HFFc6 (cell line): ENCODE measurements around the gene PALM. TPM values are rescaled to one million over a fixed set of nuclear protein-coding genes. Genes with fewer than 3 reads are reported as not detected.

Source experiments
- DNase-seq: peaks from one replicate; pipeline ENCODE4 v3.0.0-alpha.2; 2018
- H3K27ac Mint-ChIP-seq: 2 replicates; pipeline ENCODE4 v1.8.0; 2020; ENCODE audit warnings: mild to moderate bottlenecking, mixed read lengths
- H3K27me3 Mint-ChIP-seq: 2 replicates; pipeline ENCODE4 v1.8.0; 2021; ENCODE audit warnings: mild to moderate bottlenecking, moderate library complexity, mixed read lengths; ENCODE audit not compliant: insufficient read depth
- H3K36me3 Mint-ChIP-seq: 2 replicates; pipeline ENCODE4 v1.8.0; 2021; ENCODE audit warnings: low read depth, mixed read lengths
- H3K4me1 Mint-ChIP-seq: 2 replicates; pipeline ENCODE4 v1.8.0; 2020; ENCODE audit warnings: low read depth, mixed read lengths
- H3K4me3 Mint-ChIP-seq: 2 replicates; pipeline ENCODE4 v1.8.0; 2020; ENCODE audit warnings: mild to moderate bottlenecking, moderate library complexity, mixed read lengths
- H3K9me3 Mint-ChIP-seq: 2 replicates; pipeline ENCODE4 v1.8.0; 2020; ENCODE audit warnings: mild to moderate bottlenecking, mixed read lengths
- CTCF ChIP-seq: fragments of 200-600 bp; sonication (generic); IDR thresholded peaks from 2 replicates; pipeline ENCODE4 v1.5.0; 2021; ENCODE audit warnings: antibody characterized with exemption, mild to moderate bottlenecking
- total RNA-seq, 6 experiments: library from RNA; stranded (reverse); fragmentation: NEBNext Ultra II Directional; extraction: Animal tissue kit (Norgen Biotek cat#: 25700); gene quantifications; 2 replicates in 1 of 6; 3 replicates in 5 of 6; pipeline ENCODE4 v1.2.3, GENCODE V29; 2021

Gene PALM
- total RNA-seq, 6 experiments from 2014 or later: 0.14 to 0.15 TPM; not detected in 4

- no peak overlapping the region for H3K27ac Mint-ChIP-seq
- DNase-seq: peak; percentile 56
- peaks cover 6% of the 10 kb centered on the region for H3K4me1 Mint-ChIP-seq
- no peaks in the 10 kb centered on the region for H3K27me3 Mint-ChIP-seq
- no peaks in the 10 kb centered on the region for H3K9me3 Mint-ChIP-seq
- H3K36me3 Mint-ChIP-seq: no peaks in the 10 kb centered on the region
- no peak overlapping the region for H3K4me3 Mint-ChIP-seq
- peak; percentile 78 for TF ChIP-seq CTCF
Observed at GRCh38 chr19:771332-771785, 62.6 kb downstream of the PALM start.

- no peak for DNase-seq
Observed at GRCh38 chr19:772063-772462, 63.3 kb downstream of the PALM start.

GRCh38 chr19:772730-773436 lies 64.1 kb downstream of the PALM start:
- no peaks in the 10 kb centered on the region for H3K9me3 Mint-ChIP-seq
- peaks cover 6% of the 10 kb centered on the region for H3K4me1 Mint-ChIP-seq
- no peak for DNase-seq
- H3K27me3 Mint-ChIP-seq: 0 out of 2 replicates have a peak, but pooled peaks cover 3% of the 10 kb centered on the region
- no peak overlapping the region for H3K27ac Mint-ChIP-seq
- H3K4me3 Mint-ChIP-seq: no peak overlapping the region
- TF ChIP-seq CTCF: no peak
- H3K36me3 Mint-ChIP-seq: no peaks in the 10 kb centered on the region

More at GRCh38 chr19:772063-772462, 63.3 kb downstream of the PALM start:
- Mint-ChIP-seq H3K27ac (no peak overlapping the region), H3K4me3 (no peak overlapping the region), H3K4me1 (peaks cover 6% of the 10 kb centered on the region), H3K9me3 (no peaks in the 10 kb centered on the region), H3K27me3 (0 out of 2 replicates have a peak, but pooled peaks cover 3% of the 10 kb centered on the region), H3K36me3 (no peaks in the 10 kb centered on the region)
- TF ChIP-seq CTCF: no peak

- H3K27me3 Mint-ChIP-seq: peaks cover 5% of the 10 kb centered on the region; the same call in 1 of the 2 replicates
- TF ChIP-seq CTCF: no peak
- H3K4me3 Mint-ChIP-seq: no peak overlapping the region
- H3K9me3 Mint-ChIP-seq: no peaks in the 10 kb centered on the region
- H3K4me1 Mint-ChIP-seq: peaks cover 8% of the 10 kb centered on the region
- DNase-seq: no peak
- H3K36me3 Mint-ChIP-seq: peaks cover 4% of the 10 kb centered on the region
- no peak overlapping the region for H3K27ac Mint-ChIP-seq
Observed at GRCh38 chr19:776549-776948, 67.8 kb downstream of the PALM start.

GRCh38 chr19:778910-779653 lies 70.3 kb downstream of the PALM start:
- DNase-seq: peak; percentile 88
- Mint-ChIP-seq H3K4me3 (peak overlapping the region; percentile 19; the same call in 1 of the 2 replicates), H3K27me3 (peaks cover 5% of the 10 kb centered on the region; the same call in 1 of the 2 replicates), H3K9me3 (no peaks in the 10 kb centered on the region), H3K4me1 (peaks cover 22% of the 10 kb centered on the region), H3K36me3 (peaks cover 4% of the 10 kb centered on the region), H3K27ac (peak overlapping the region; percentile 85)
- no peak for TF ChIP-seq CTCF
